HCT116 (cell line): ENCODE data around the gene MRPS34. TPM values are rescaled to one million over a fixed set of nuclear protein-coding genes. Genes with fewer than 3 reads are reported as not detected.

ENCODE experiments used
- ATAC-seq: fragments of 200-7000 bp; cut with Tn5 transposase; 2 replicates; pipeline ENCODE4 v1.9.1; 2020; ENCODE audit warnings: mild to moderate bottlenecking, moderate library complexity
- BruUV-seq: library from RNA; stranded (reverse); fragments of 400-500 nt; replicated peaks from 2 replicates; lab custom pipeline; 2021; lab: Mats Ljungman, UMichigan
- CTCF ChIA-PET: fragments of 300-600 bp; sonication (Branson Sonifier 250); formaldehyde crosslinking; loops from one replicate; lab custom pipeline; 2021; ENCODE audit warnings: antibody characterized with exemption; lab: Charles Lee
- POLR2A ChIA-PET: fragments of 300-600, 350-600 bp; sonication (Branson Sonifier 250); formaldehyde crosslinking; loops from one replicate; lab custom pipeline; 2021; ENCODE audit warnings: antibody characterized with exemption; lab: Charles Lee
- RAD21 ChIA-PET, 2 experiments: fragments of 300-600 bp; sonication (Branson Sonifier 250); formaldehyde crosslinking; loops; one replicate each; lab custom pipeline; 2023; ENCODE audit warnings: low total read pairs in 2 of 2; ENCODE audit not compliant: uncharacterized antibody in 2 of 2, unreplicated experiment in 2 of 2, low non-redundant PET in 1 of 2; lab: Charles Lee
- DNase-seq: peaks from one replicate; pipeline ENCODE4 v3.0.0-alpha.2; 2010; ENCODE audit warnings: low read depth, low spot score
- H2AFZ ChIP-seq: fragments of 200-600 bp; shearing (Covaris generic), sonication (generic); 2 replicates; pipeline ENCODE4 v1.6.1; 2017; ENCODE audit warnings: low read depth, mixed run types, mixed read lengths, antibody characterized with exemption, low read length; ENCODE audit not compliant: poor library complexity, severe bottlenecking
- H3K27ac ChIP-seq: 2 replicates; pipeline ENCODE4 v1.5.1; 2012; ENCODE audit warnings: low read depth, low read length
- H3K27me3 ChIP-seq: fragments of 200-600 bp; sonication (generic); 2 replicates; pipeline ENCODE4 v1.6.1; 2016; ENCODE audit warnings: mixed run types, low read length, mixed read lengths; ENCODE audit not compliant: insufficient read depth
- H3K36me3 ChIP-seq, 2 experiments: fragments of 200-500 bp in 1 of 2; fragments of 200-600 bp in 1 of 2; sonication (Bioruptor generic) in 1 of 2; sonication (generic) in 1 of 2; 2 replicates each; pipeline versions ENCODE4 v1.5.1 to v1.6.1; 2014 to 2016; ENCODE audit warnings: low read length in 2 of 2, inconsistent platforms in 1 of 2, mixed read lengths in 1 of 2, mixed run types in 1 of 2; ENCODE audit not compliant: insufficient read depth in 2 of 2, control insufficient read depth in 1 of 2
- H3K4me1 ChIP-seq, 2 experiments: fragments of 200-600 bp in 1 of 2; sonication (generic) in 1 of 2; 2 replicates each; pipeline versions ENCODE4 v1.5.1 to v1.6.1; 2012 to 2017; ENCODE audit warnings: low read length in 2 of 2, inconsistent platforms in 1 of 2, mild to moderate bottlenecking in 1 of 2, mixed read lengths in 1 of 2, mixed run types in 1 of 2, moderate library complexity in 1 of 2; ENCODE audit not compliant: insufficient read depth in 2 of 2, control insufficient read depth in 1 of 2
- H3K4me2 ChIP-seq: fragments of 200-600 bp; sonication (generic); 2 replicates; pipeline ENCODE4 v1.6.1; 2017; ENCODE audit warnings: mixed run types, low read length, mixed read lengths
- H3K4me3 ChIP-seq, 2 experiments: fragments of 200-600 bp in 1 of 2; sonication (generic) in 1 of 2; replicated peaks in 1 of 2; 2 replicates each; pipeline ENCODE4 v1.5.1; 2011 to 2016; ENCODE audit warnings: low read length in 2 of 2, control low read depth in 1 of 2, low read depth in 1 of 2, mild to moderate bottlenecking in 1 of 2, mixed read lengths in 1 of 2, mixed run types in 1 of 2
- H3K79me2 ChIP-seq: fragments of 200-600 bp; sonication (generic); 2 replicates; pipeline ENCODE4 v1.6.1; 2017; ENCODE audit warnings: mild to moderate bottlenecking, mixed run types, low read length, moderate library complexity, mixed read lengths; ENCODE audit not compliant: insufficient read depth
- H3K9ac ChIP-seq: fragments of 200-600 bp; sonication (generic); 2 replicates; pipeline ENCODE4 v1.6.1; 2016; ENCODE audit warnings: low read length, mixed read lengths
- H3K9me2 ChIP-seq: fragments of 200-600 bp; sonication (generic), shearing (Covaris generic); 2 replicates; pipeline ENCODE4 v1.6.1; 2017; ENCODE audit warnings: mixed run types, mild to moderate bottlenecking, moderate library complexity; ENCODE audit not compliant: insufficient read depth
- H3K9me3 ChIP-seq, 2 experiments: fragments of 200-500 bp in 1 of 2; fragments of 200-600 bp in 1 of 2; sonication (Bioruptor generic) in 1 of 2; sonication (generic) in 1 of 2; 2 replicates each; pipeline ENCODE4 v1.6.1; 2014 to 2017; ENCODE audit warnings: low read length in 2 of 2, mixed read lengths in 2 of 2, inconsistent platforms in 1 of 2, low read depth in 1 of 2, mild to moderate bottlenecking in 1 of 2, mixed run types in 1 of 2, moderate library complexity in 1 of 2; ENCODE audit not compliant: control insufficient read depth in 1 of 2, insufficient read depth in 1 of 2
- H4K20me1 ChIP-seq: fragments of 200-600 bp; sonication (generic), shearing (Covaris generic); 2 replicates; pipeline ENCODE4 v1.6.1; 2017; ENCODE audit warnings: mixed run types, mild to moderate bottlenecking, moderate library complexity; ENCODE audit not compliant: insufficient read depth
- CBX3 ChIP-seq: IDR thresholded peaks from 2 replicates; pipeline ENCODE4 v1.6.1; 2012; ENCODE audit warnings: low read depth
- EGR1 ChIP-seq: IDR thresholded peaks from 2 replicates; pipeline ENCODE4 v1.6.1; 2012; ENCODE audit warnings: low read depth
- EZH2phosphoT487 ChIP-seq: fragments of 200-600 bp; IDR thresholded peaks from 2 replicates; pipeline ENCODE4 v1.6.1; 2018; ENCODE audit warnings: antibody characterized with exemption, borderline replicate concordance
- FOSL1 ChIP-seq: IDR thresholded peaks from 2 replicates; pipeline ENCODE4 v1.6.1; 2012; ENCODE audit warnings: low read depth
- MAX ChIP-seq: IDR thresholded peaks from 2 replicates; pipeline ENCODE4 v1.6.1; 2012
- RAD21 ChIP-seq: IDR thresholded peaks from 2 replicates; pipeline ENCODE4 v1.6.1; 2012; ENCODE audit warnings: low read depth, mild to moderate bottlenecking
- SIN3A ChIP-seq: IDR thresholded peaks from 2 replicates; pipeline ENCODE4 v1.6.1; 2012; ENCODE audit warnings: low read depth
- SP1 ChIP-seq: IDR thresholded peaks from 2 replicates; pipeline ENCODE4 v1.6.1; 2012; ENCODE audit warnings: low read depth
- SRF ChIP-seq: IDR thresholded peaks from 2 replicates; pipeline ENCODE4 v1.6.1; 2012; ENCODE audit warnings: low read depth
- ZBTB33 ChIP-seq: IDR thresholded peaks from 2 replicates; pipeline ENCODE4 v1.6.1; 2011; ENCODE audit warnings: mild to moderate bottlenecking, low read length, moderate library complexity; ENCODE audit not compliant: insufficient replicate concordance; ENCODE audit errors: extremely low read depth
- intact Hi-C: fragments of 100-400 bp; cut with micrococcal nuclease; formaldehyde crosslinking; loops from 2 replicates; pipeline ENCODE4 v1.10.0; 2022
- total RNA-seq: library from RNA; stranded (reverse); gene quantifications from one replicate; pipeline ENCODE4 v1.2.1, GENCODE V29; 2021; ENCODE audit not compliant: unreplicated experiment
- TF ChIP-seq, protein P1 (sequence below), 3 experiments: fragments of 200-600 bp in 1 of 3; sonication (generic) in 1 of 3; IDR thresholded peaks in 2 of 3; conservative IDR thresholded peaks in 1 of 3; 2 replicates each; pipeline ENCODE4 v1.5.1; 2012 to 2017; ENCODE audit warnings: low read depth in 2 of 3, low read length in 2 of 3, antibody characterized with exemption in 1 of 3, borderline replicate concordance in 1 of 3, control low read depth in 1 of 3, mild to moderate bottlenecking in 1 of 3, mixed read lengths in 1 of 3, mixed run types in 1 of 3, moderate library complexity in 1 of 3; ENCODE audit not compliant: insufficient read depth in 1 of 3

Gene MRPS34
- total RNA-seq, 1 experiment from 2014 or later, result 200 TPM

GRCh38 chr16:1763521-1764511, 9.1 kb downstream of the MRPS34 start:
- Histone ChIP-seq H3K9ac (no peak overlapping the region), H3K27me3 (no peaks in the 10 kb centered on the region), H3K4me2 (0 out of 2 replicates have a peak overlapping the region, but pooled peaks have one; percentile 25), H4K20me1 (no peaks in the 10 kb centered on the region), H3K79me2 (no peaks in the 10 kb centered on the region), H3K27ac (peak overlapping the region; percentile 43; the same call in 1 of the 2 replicates), H3K4me3 (no peak overlapping the region), H3K9me2 (no peaks in the 10 kb centered on the region), H2AFZ (no peak overlapping the region), H3K9me3 (no peaks in the 10 kb centered on the region), H3K4me1 (peaks cover 8 to 15% of the 10 kb centered on the region in 2 experiments; a peak in 3 of 4 replicates), H3K36me3 (peaks cover 5 to 13% of the 10 kb centered on the region in 2 experiments; a peak in 2 of 4 replicates)
- no TSS peak for BruUV-seq
- DNase-seq (no peak), ATAC-seq (peak; percentile 72)
- ChIA-PET CTCF (no interaction called here), RAD21 (interaction anchor here in 1 of 2 experiments (0.6 to 1.3 kb wide), 2 partner anchors 86 to 267 kb away, joined by 3 to 13 read pairs; partner anchors contain the start of gene JPT2), POLR2A (no interaction called here)
- intact Hi-C loops, result no loop called here
- TF ChIP-seq RAD21, result peak; percentile 69
- no peak for TF ChIP-seq CBX3
- no peak for TF ChIP-seq ZBTB33
- TF ChIP-seq, protein P1, sequence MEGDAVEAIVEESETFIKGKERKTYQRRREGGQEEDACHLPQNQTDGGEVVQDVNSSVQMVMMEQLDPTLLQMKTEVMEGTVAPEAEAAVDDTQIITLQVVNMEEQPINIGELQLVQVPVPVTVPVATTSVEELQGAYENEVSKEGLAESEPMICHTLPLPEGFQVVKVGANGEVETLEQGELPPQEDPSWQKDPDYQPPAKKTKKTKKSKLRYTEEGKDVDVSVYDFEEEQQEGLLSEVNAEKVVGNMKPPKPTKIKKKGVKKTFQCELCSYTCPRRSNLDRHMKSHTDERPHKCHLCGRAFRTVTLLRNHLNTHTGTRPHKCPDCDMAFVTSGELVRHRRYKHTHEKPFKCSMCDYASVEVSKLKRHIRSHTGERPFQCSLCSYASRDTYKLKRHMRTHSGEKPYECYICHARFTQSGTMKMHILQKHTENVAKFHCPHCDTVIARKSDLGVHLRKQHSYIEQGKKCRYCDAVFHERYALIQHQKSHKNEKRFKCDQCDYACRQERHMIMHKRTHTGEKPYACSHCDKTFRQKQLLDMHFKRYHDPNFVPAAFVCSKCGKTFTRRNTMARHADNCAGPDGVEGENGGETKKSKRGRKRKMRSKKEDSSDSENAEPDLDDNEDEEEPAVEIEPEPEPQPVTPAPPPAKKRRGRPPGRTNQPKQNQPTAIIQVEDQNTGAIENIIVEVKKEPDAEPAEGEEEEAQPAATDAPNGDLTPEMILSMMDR (IDR thresholded peaks at IDR 0.05 in 2 of 3, conservative IDR thresholded peaks at IDR 0.05 in 1 of 3; ENCODE audit: borderline replicate concordance in 1 of 3, insufficient read depth in 1 of 3, low read depth in 2 of 3, low read length in 2 of 3), result peak in 2 of 3 experiments; percentile 49 to 57; a peak in 4 of 6 replicates
- no peak for TF ChIP-seq SIN3A
- no peak for TF ChIP-seq MAX
- TF ChIP-seq FOSL1, result no peak
- TF ChIP-seq SP1, result no peak
- TF ChIP-seq SRF, result no peak
- TF ChIP-seq EZH2phosphoT487, result no peak
- TF ChIP-seq EGR1, result no peak
